ENCODE results near the gene IQCF5.
"Not testable (repeated sequence)": the region's sequence is repeated elsewhere in the genome, so short reads cannot be mapped to it uniquely, and the experiment has no call there.

The IQCF5 gene

GRCh38 chr3:51875501-51875900 lies at the start of gene IQCF5:
TSS of gene IQCF5 (minus strand) at chr3:51875601. CDS start at chr3:51875531, 70 bp downstream.
- DNase-seq (ENCODE audit: low spot score): no peak

GRCh38 chr3:51921081-51921578 lies 45.7 kb upstream of the IQCF5 start:
- DNase-seq (ENCODE audit: low spot score): no peak

- no peak for DNase-seq (ENCODE audit: low spot score)
Observed at GRCh38 chr3:51916418-51916817, 41.0 kb upstream of the IQCF5 start.

GRCh38 chr3:51908026-51908425 lies 32.6 kb upstream of the IQCF5 start:
- DNase-seq (ENCODE audit: low spot score): no peak

- DNase-seq (ENCODE audit: low spot score): no peak
Observed at GRCh38 chr3:51904034-51904823, 28.8 kb upstream of the IQCF5 start.

GRCh38 chr3:51902361-51902760 lies 27.0 kb upstream of the IQCF5 start:
- not testable (repeated sequence) for DNase-seq (ENCODE audit: low spot score)

GRCh38 chr3:51900043-51900442 lies 24.6 kb upstream of the IQCF5 start:
- DNase-seq (ENCODE audit: low spot score): not testable (repeated sequence)

GRCh38 chr3:51897391-51897790 lies 22.0 kb upstream of the IQCF5 start:
- no peak for DNase-seq (ENCODE audit: low spot score)

- DNase-seq (ENCODE audit: low spot score): no peak
Observed at GRCh38 chr3:51896607-51897305, 21.4 kb upstream of the IQCF5 start.

GRCh38 chr3:51894939-51895338 lies 19.5 kb upstream of the IQCF5 start:
- no peak for DNase-seq (ENCODE audit: low spot score)

GRCh38 chr3:51894391-51894790 lies 19.0 kb upstream of the IQCF5 start:
- DNase-seq (ENCODE audit: low spot score): no peak

GRCh38 chr3:51891242-51892039 lies 16.0 kb upstream of the IQCF5 start:
- no peak for DNase-seq (ENCODE audit: low spot score)

GRCh38 chr3:51888463-51889105 lies 13.2 kb upstream of the IQCF5 start:
- DNase-seq (ENCODE audit: low spot score): no peak

GRCh38 chr3:51887620-51888019 lies 12.2 kb upstream of the IQCF5 start:
- DNase-seq (ENCODE audit: low spot score): no peak

GRCh38 chr3:51886447-51886846 lies 11.0 kb upstream of the IQCF5 start:
- DNase-seq (ENCODE audit: low spot score): no peak

GRCh38 chr3:51879937-51880336 lies 4.5 kb upstream of the IQCF5 start:
- DNase-seq (ENCODE audit: low spot score): no peak

GRCh38 chr3:51876186-51876585 lies 785 bp upstream of the IQCF5 start:
- no peak for DNase-seq (ENCODE audit: low spot score)

- DNase-seq (ENCODE audit: low spot score): no peak
Observed at GRCh38 chr3:51874889-51875288, 512 bp downstream of the IQCF5 start.

GRCh38 chr3:51874411-51874810 lies 990 bp downstream of the IQCF5 start:
- no peak for DNase-seq (ENCODE audit: low spot score)

- DNase-seq (ENCODE audit: low spot score): no peak
Observed at GRCh38 chr3:51873876-51874275, 1.5 kb downstream of the IQCF5 start.

- DNase-seq (ENCODE audit: low spot score): no peak
Observed at GRCh38 chr3:51873253-51873766, 2.1 kb downstream of the IQCF5 start.

- DNase-seq (ENCODE audit: low spot score): no peak
Observed at GRCh38 chr3:51869304-51869703, 6.1 kb downstream of the IQCF5 start.
